ENCODE measurements around the gene CPEB3. TPM values are rescaled to one million over a fixed set of nuclear protein-coding genes. Genes with fewer than 3 reads are reported as not detected.
"Not testable (repeated sequence)": the region's sequence is repeated elsewhere in the genome, so short reads cannot be mapped to it uniquely, and the experiment has no call there.

CPEB3 gene
- total RNA-seq, 1 donor from 2014 or later, result 2.4 TPM

DNA sequence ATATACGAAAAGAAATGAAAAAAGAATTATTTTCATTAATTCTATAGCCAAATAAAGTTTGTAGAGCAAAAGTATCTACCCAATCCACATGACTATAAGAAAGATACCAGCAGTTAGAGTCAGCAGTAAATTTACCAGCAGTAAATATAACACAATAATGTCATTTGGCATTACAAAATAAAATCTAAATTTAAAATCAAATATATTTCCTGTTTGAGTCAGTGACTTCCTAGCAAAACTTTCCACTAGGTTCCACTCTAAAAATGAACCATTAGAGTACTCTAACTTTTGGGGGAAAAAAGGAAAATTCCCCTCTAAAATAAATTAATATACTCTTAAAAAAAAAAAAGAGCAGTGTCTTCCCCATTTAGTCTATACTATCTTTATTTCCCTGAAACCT lies 144.8 kb downstream of the CPEB3 start:
- FAIRE-seq (no peak), DNase-seq (ENCODE audit: low read depth) (no peak)
- Histone ChIP-seq H3K36me3 (ENCODE audit: control insufficient read depth, insufficient read depth, low read length) (no peaks in the 10 kb centered on the region), H3K27me3 (ENCODE audit: control insufficient read depth, insufficient read depth, low read length) (no peaks in the 10 kb centered on the region), H3K4me3 (ENCODE audit: low read depth, low read length) (no peak overlapping the region)
- TF ChIP-seq, protein P1, sequence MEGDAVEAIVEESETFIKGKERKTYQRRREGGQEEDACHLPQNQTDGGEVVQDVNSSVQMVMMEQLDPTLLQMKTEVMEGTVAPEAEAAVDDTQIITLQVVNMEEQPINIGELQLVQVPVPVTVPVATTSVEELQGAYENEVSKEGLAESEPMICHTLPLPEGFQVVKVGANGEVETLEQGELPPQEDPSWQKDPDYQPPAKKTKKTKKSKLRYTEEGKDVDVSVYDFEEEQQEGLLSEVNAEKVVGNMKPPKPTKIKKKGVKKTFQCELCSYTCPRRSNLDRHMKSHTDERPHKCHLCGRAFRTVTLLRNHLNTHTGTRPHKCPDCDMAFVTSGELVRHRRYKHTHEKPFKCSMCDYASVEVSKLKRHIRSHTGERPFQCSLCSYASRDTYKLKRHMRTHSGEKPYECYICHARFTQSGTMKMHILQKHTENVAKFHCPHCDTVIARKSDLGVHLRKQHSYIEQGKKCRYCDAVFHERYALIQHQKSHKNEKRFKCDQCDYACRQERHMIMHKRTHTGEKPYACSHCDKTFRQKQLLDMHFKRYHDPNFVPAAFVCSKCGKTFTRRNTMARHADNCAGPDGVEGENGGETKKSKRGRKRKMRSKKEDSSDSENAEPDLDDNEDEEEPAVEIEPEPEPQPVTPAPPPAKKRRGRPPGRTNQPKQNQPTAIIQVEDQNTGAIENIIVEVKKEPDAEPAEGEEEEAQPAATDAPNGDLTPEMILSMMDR (IDR thresholded peaks at IDR 0.05; ENCODE audit: insufficient read depth, low read length, severe bottlenecking), result no peak

DNA sequence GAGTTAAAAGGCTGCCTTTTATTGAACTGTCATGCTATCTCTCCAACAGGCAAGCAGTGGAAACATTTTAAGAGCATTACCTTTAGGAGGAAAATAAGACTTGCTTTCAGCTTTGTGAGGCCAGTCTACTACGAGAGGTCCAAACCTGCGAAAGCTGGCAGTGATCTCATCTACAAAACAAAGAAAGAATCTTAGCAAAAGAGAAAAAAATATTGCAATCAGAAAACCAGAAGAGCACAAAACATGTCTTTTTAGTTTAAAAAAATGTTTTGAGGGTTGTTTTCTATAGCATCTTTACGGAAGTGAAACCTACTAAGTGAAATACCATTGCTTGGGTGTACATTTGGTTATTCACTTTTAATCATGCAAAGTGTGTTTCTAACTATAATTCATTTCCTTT lies 147.9 kb downstream of the CPEB3 start:
- FAIRE-seq (no peak), DNase-seq (ENCODE audit: low read depth) (no peak)
- Histone ChIP-seq H3K4me3 (ENCODE audit: low read depth, low read length) (no peak overlapping the region), H3K36me3 (ENCODE audit: control insufficient read depth, insufficient read depth, low read length) (peaks cover under 1% of the 10 kb centered on the region), H3K27me3 (ENCODE audit: control insufficient read depth, insufficient read depth, low read length) (no peaks in the 10 kb centered on the region)
- TF ChIP-seq, protein P1 (IDR thresholded peaks at IDR 0.05; ENCODE audit: insufficient read depth, low read length, severe bottlenecking), result no peak

DNA sequence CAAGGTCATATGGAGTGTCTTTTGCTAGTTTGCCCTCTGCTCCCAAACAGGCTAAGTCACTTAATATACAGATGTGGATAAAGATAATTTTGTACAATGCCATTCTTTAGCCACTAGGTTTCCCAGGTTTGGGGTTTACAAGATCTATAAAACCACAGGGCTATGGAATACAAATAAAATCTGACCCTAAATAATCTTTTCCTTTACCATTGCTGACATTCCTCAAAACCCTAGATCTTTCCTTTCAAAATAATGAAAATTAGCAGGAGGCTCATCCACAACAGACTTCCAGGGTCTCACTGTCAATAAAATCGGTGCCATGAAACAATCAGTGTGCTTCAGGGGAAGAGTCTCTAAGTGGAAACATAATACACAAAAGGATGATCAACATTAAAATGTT lies 148.4 kb downstream of the CPEB3 start:
- Histone ChIP-seq H3K27me3 (ENCODE audit: control insufficient read depth, insufficient read depth, low read length) (no peaks in the 10 kb centered on the region), H3K36me3 (ENCODE audit: control insufficient read depth, insufficient read depth, low read length) (peaks cover 1% of the 10 kb centered on the region), H3K4me3 (ENCODE audit: low read depth, low read length) (no peak overlapping the region)
- DNase-seq (ENCODE audit: low read depth) (no peak), FAIRE-seq (no peak)
- TF ChIP-seq, protein P1 (IDR thresholded peaks at IDR 0.05; ENCODE audit: insufficient read depth, low read length, severe bottlenecking), result no peak

DNA sequence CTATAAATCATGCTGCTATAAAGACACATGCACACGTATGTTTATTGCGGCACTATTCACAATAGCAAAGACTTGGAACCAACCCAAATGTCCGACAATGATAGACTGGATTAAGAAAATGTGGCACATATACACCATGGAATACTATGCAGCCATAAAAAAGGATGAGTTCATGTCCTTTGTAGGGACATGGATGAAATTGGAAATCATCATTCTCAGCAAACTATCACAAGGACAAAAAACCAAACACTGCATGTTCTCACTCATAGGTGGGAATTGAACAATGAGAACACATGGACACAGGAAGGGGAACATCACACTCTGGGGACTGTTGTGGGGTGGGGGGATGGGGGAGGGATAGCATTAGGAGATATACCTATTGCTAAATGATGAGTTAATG lies 149.7 kb downstream of the CPEB3 start:
- not testable (repeated sequence) for H3K4me3 ChIP-seq (ENCODE audit: low read depth, low read length); H3K36me3 ChIP-seq (ENCODE audit: control insufficient read depth, insufficient read depth, low read length); DNase-seq (ENCODE audit: low read depth); H3K27me3 ChIP-seq (ENCODE audit: control insufficient read depth, insufficient read depth, low read length); FAIRE-seq

DNA sequence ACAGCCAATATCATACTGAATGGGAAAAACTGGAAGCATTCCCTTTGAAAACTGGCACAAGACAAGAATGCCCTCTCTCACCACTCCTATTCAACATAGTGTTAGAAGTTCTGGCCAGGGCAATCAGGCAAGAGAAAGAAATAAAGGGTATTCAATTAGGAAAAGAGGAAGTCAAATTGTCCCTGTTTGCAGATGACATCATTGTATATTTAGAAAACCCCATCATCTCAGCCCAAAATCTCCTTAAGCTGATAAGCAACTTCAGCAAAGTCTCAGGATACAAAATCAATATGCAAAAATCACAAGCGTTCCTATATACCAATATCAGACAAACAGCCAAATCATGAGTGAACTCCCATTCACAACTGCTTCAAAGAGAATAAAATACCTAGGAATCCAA lies 156.8 kb downstream of the CPEB3 start:
- not testable (repeated sequence) for H3K27me3 ChIP-seq (ENCODE audit: control insufficient read depth, insufficient read depth, low read length); DNase-seq (ENCODE audit: low read depth); FAIRE-seq; H3K4me3 ChIP-seq (ENCODE audit: low read depth, low read length); H3K36me3 ChIP-seq (ENCODE audit: control insufficient read depth, insufficient read depth, low read length)

DNA sequence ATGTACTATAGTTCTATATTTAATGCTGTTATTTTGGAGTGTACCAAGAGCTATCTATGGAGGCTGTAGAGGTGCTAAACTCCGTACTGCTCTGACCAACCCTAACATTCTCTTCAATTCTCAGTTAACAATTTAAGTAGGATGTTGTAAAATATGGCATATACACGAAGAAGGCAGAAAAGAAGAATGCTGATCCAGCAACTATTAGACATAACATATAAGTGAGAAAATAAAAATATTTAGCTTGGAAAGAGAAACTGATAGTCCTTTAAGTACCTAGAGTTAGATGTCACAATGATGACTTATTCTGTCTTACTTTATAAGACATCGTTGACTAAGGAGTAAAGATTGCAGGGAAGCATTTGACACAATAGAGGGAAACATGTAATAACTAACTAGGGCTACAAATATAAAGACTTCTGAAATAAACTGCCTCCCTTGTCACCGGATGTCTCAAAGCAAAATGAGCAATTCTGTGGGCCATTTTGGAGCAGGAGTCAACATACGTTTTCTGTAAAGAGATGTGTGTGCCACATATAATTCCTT lies 159.5 kb downstream of the CPEB3 start:
- Histone ChIP-seq H3K36me3 (ENCODE audit: control insufficient read depth, insufficient read depth, low read length) (no peaks in the 10 kb centered on the region), H3K27me3 (ENCODE audit: control insufficient read depth, insufficient read depth, low read length) (no peaks in the 10 kb centered on the region), H3K4me3 (ENCODE audit: low read depth, low read length) (no peak overlapping the region)
- FAIRE-seq (no peak), DNase-seq (ENCODE audit: low read depth) (no peak)
- TF ChIP-seq, protein P1 (IDR thresholded peaks at IDR 0.05; ENCODE audit: insufficient read depth, low read length, severe bottlenecking), result no peak

DNA sequence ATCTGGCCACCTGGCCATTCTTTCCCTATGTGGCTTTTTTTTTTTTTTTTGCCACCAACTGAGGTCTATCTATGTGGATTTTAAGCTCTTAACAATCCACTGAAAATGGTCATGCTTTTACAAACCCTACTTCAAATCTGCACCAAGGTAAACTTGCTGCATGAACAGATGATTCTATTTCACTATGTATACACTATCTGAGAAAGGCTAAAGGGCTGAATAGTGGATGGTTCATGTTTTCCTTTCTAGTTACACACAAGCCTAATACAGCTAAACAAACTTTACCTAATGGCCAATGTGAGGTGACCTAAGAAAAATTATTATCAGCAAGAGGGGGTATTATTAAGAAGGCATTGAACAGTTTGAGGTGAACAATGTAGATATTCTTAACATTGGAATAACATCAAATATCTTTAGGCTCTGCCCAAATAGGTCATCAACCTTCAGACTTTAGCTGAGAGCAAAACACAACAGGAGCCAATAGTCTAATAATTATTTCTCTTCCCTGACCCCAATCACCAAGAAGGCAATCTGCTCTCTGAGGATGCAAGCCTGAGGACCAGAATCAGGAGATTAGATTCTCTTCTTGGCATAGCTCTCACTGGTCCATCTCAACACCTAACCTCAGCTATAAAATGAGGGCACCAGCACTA lies 160.1 kb downstream of the CPEB3 start:
- no peak for FAIRE-seq
- no peak overlapping the region for H3K4me3 ChIP-seq (ENCODE audit: low read depth, low read length)
- TF ChIP-seq, protein P1 (IDR thresholded peaks at IDR 0.05; ENCODE audit: insufficient read depth, low read length, severe bottlenecking), result no peak
- H3K36me3 ChIP-seq (ENCODE audit: control insufficient read depth, insufficient read depth, low read length), result no peaks in the 10 kb centered on the region
- DNase-seq (ENCODE audit: low read depth), result no peak
- no peaks in the 10 kb centered on the region for H3K27me3 ChIP-seq (ENCODE audit: control insufficient read depth, insufficient read depth, low read length)

Data from bronchial epithelial cell (primary cell).